Right kidney (tissue), 9 donors: ENCODE results near the gene UBAP1L.
"Not testable (repeated sequence)": the region's sequence is repeated elsewhere in the genome, so short reads cannot be mapped to it uniquely, and the experiment has no call there.

Source experiments
- DNase-seq: peaks from one replicate; pipeline ENCODE4 v3.0.0-alpha.2; 2016
- long read RNA-seq, 8 donors: transcript quantifications; one replicate each; lab custom pipeline, GENCODE V29; 2026

The UBAP1L gene
- long read RNA-seq, donor 1, full-length matches to known transcripts, result 1 of 1 reads
- long read RNA-seq, donor 1, partial matches to known transcripts, result 0 of 1 reads
- long read RNA-seq, donor 1, other reads (novel, unspliced or antisense), result 0 of 1 reads
- long read RNA-seq, donor 2, result 0 reads
- long read RNA-seq, donor 3, full-length matches to known transcripts, result 1 of 1 reads
- long read RNA-seq, donor 3, partial matches to known transcripts, result 0 of 1 reads
- long read RNA-seq, donor 3, other reads (novel, unspliced or antisense), result 0 of 1 reads
- long read RNA-seq, donor 4, result 0 reads
- long read RNA-seq, donor 5, full-length matches to known transcripts, result 1 of 1 reads
- long read RNA-seq, donor 5, partial matches to known transcripts, result 0 of 1 reads
- long read RNA-seq, donor 5, other reads (novel, unspliced or antisense), result 0 of 1 reads
- long read RNA-seq, donor 6, full-length matches to known transcripts, result 2 of 2 reads
- long read RNA-seq, donor 6, partial matches to known transcripts, result 0 of 2 reads
- long read RNA-seq, donor 6, other reads (novel, unspliced or antisense), result 0 of 2 reads
- long read RNA-seq, donor 7, result 0 reads
- long read RNA-seq, donor 8, full-length matches to known transcripts, result 2 of 2 reads
- long read RNA-seq, donor 8, partial matches to known transcripts, result 0 of 2 reads
- long read RNA-seq, donor 8, other reads (novel, unspliced or antisense), result 0 of 2 reads

- no peak for DNase-seq
These were observed at the start of gene UBAP1L for GRCh38 chr15:65115086-65115485. UBAP1L (minus strand) TSS chr15:65115200; CDS start chr15:65106215, 8,985 bp downstream.

DNA sequence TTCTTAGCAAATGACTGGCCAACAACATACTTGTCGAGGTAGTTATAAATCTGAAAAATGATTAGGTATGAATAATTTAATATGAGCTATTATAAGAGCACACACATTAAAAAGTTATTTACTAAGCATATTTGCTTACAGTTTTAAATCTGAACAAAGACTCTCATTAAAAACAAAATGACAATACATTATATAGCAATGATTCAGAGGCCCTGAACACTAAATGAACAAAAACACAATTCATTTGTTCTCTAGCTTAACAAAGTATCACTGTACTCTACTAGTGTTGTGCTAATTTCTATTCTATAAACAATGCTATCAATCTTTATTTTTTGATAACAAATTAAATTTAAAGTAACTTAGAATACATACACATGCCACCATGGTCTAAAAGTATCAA lies 49.1 kb upstream of the UBAP1L start:
- DNase-seq, result no peak

DNA sequence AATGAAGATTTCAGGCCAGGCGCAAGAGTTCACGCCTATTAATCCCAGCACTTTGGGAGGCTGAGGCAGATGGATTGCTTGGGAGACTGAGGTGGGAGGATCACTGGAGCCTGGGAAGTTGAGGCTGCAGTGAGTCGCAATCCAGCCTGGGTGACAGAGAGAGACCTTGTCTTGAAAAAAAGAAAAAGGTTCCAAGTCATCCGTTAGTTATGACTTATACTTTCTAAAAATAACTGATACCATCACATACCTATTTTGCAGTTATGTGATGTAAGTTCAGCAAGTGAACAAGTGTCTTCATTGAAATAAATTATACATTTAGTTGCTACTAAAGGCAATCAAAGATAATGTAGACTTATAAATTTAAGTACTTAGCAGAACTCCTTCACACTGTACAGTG lies 48.0 kb upstream of the UBAP1L start:
- DNase-seq, result no peak

DNA sequence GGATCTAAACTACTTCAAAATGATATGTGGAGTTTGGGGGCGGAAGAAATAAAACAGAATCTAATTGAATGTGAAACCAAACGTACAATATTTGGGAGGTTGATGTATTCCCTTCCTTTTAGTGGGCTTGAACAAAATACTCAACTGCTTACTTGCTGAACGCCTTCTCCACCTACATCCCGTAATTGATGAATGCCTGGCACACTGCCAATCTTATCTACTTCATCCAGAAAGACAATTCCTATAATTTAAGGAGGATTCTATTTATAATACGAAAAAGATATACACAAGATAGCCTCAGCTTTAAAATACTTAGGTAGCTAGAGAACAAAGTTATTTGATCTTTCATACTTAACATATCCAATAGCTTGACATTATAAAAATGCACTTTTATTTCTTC lies 41.7 kb upstream of the UBAP1L start:
- no peak for DNase-seq

GRCh38 chr15:65154720-65155119 lies 39.7 kb upstream of the UBAP1L start:
- DNase-seq, result no peak

GRCh38 chr15:65147902-65148301 lies 32.9 kb upstream of the UBAP1L start:
- no peak for DNase-seq

DNA sequence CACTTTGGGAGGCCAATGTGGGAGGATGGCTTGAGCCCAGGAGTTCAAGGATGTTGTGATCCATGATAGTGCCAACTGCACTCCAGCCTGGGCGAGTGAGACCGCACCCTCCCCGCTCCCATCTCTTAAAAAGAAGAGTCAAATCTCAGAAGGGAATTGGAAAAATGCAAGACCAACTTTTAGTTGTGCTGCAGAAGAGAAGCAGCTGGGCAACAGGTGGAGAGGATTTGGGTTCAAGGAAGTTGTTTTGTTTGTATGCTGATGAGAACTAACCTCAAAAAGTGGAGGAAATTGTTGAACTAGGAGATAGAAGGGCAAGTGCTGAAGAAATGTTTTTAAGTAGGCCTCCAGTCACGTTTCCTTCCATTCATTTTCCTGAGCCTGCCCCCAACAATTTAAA lies 31.4 kb upstream of the UBAP1L start:
- DNase-seq, result no peak

DNA sequence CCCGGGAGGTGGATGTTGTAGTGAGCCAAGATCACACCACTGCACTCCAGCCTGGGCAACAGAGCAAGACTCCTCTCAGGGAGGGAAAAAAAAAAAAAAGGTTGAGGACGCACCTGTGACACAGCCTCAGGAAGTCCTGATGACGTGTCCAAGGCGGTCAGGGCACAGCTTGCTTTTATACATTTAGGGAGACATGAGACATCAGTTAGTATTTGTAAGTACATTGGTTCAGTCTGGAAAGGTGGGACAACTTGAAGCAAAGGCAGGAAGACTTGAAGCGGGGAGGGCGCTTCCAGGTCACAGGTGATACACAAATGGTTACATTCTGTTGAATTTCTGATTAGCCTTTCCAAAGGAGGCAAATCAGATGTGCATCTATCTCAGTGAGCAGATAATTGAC lies 23.6 kb upstream of the UBAP1L start:
- DNase-seq, result not testable (repeated sequence)

GRCh38 chr15:65137893-65138292 lies 22.9 kb upstream of the UBAP1L start:
- not testable (repeated sequence) for DNase-seq

GRCh38 chr15:65137089-65137488 lies 22.1 kb upstream of the UBAP1L start:
- DNase-seq, result not testable (repeated sequence)

GRCh38 chr15:65134538-65134937 lies 19.5 kb upstream of the UBAP1L start:
- no peak for DNase-seq

- peak; percentile 67 for DNase-seq
These were observed 18.7 kb upstream of the UBAP1L start, which contains the start of gene PDCD7 for GRCh38 chr15:65133548-65134200. PDCD7 (minus strand) TSS chr15:65133808; CDS start chr15:65133781, 27 bp downstream.

- DNase-seq, result peak; percentile 87
These were observed 18.0 kb upstream of the UBAP1L start for GRCh38 chr15:65132878-65133547.

DNA sequence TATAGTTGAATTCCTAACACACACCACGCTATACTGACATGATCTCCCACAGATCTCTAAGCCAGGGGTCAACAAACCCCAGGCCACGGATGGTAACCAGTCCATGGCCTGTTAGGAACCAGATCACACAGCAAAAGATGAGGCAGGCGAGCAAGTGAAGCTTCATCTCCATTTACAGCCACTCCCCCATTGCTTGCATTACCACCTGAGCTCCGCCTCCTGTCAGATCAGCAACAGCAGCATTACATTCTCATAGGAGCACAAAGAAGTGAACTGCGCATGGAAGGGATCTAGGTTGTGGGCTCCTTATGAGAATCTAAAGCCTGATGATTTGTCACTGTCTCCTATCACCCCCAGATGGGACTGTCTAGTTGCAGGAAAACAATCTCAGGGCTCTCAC lies 15.9 kb upstream of the UBAP1L start:
- no peak for DNase-seq

- no peak for DNase-seq
These were observed 542 bp upstream of the UBAP1L start for GRCh38 chr15:65115542-65115941.

GRCh38 chr15:65110676-65111292 lies 4.2 kb downstream of the UBAP1L start:
- no peak for DNase-seq

GRCh38 chr15:65106011-65106590 lies 8.9 kb downstream of the UBAP1L start:
- DNase-seq, result no peak

DNA sequence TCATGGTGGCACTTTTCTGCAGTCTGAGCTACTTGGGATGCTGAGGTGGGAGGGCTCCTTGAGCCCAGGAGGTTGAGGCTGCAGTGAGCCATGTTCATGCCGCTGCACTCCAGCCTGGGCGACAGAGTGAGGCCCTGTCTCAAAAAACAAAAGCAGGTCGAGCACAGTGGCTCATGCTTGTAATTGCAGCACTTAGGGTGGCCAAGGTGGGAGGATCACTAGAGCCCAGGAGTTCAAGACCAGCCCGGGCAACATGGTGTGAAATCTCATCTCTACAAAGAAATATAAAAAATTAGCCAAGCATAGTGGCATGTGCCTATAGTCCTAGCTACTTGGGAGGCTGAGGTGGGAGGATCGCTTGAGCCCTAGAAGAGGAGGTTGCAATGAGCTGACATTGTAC lies 10.0 kb downstream of the UBAP1L start:
- DNase-seq, result no peak

GRCh38 chr15:65102912-65103311 lies 12.1 kb downstream of the UBAP1L start:
- DNase-seq, result no peak

- no peak for DNase-seq
These were observed 12.9 kb downstream of the UBAP1L start for GRCh38 chr15:65101891-65102708.

DNA sequence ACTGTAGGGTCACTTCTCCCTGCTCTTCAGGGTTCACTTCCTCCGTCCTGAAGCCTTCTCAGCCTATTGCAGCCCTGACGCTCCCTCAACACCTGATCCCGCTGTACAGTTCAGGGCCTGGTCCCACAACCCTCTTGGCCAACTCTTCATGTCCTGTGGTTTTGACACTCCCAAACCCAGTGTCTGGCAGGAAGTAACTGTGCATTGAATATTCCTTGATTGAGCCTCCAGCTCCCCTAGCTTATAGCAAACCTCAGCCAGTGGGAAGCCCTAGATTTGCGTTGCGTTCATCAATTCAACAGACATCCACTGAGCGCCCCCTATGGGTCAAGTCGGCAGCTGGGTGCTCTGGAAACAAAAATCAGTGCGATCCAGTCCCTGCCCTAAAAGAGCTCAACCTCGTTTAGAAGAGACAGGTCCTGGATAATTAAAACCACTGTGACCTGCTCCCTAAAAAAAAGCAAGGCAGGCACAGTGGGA lies 13.5 kb downstream of the UBAP1L start:
- DNase-seq, result peak; percentile 67
